Kidney (tissue), 14 donors: ENCODE results near the gene NEMF. TPM values are rescaled to one million over a fixed set of nuclear protein-coding genes. Genes with fewer than 3 reads are reported as not detected.
"Not testable (repeated sequence)": the region's sequence is repeated elsewhere in the genome, so short reads cannot be mapped to it uniquely, and the experiment has no call there.

Source experiments
- DNase-seq, 5 donors: peaks; one replicate each; pipeline ENCODE4 v3.0.0-alpha.2; 2013 to 2020
- FAIRE-seq: peaks from 2 replicates; lab custom pipeline; 2012; peaks lifted over from hg19 to GRCh38; lab: Jason Lieb, UNC
- H3K27ac ChIP-seq, 2 donors: one replicate each; pipeline ENCODE4 v1.7.0; 2013; ENCODE audit warnings: low read depth in 2 of 2, low read length in 2 of 2, inconsistent platforms in 1 of 2
- H3K27me3 ChIP-seq: one replicate; pipeline ENCODE4 v1.7.1; 2013; ENCODE audit warnings: low read length, inconsistent platforms; ENCODE audit not compliant: control insufficient read depth, insufficient read depth
- H3K36me3 ChIP-seq, 3 donors: one replicate each; pipeline versions ENCODE4 v1.7.0 to v1.7.1; 2013; ENCODE audit warnings: low read length in 3 of 3, control low read depth in 1 of 3, inconsistent platforms in 1 of 3; ENCODE audit not compliant: insufficient read depth in 3 of 3, control insufficient read depth in 2 of 3
- H3K4me1 ChIP-seq, 3 donors: one replicate each; pipeline versions ENCODE4 v1.7.0 to v1.7.1; 2013; ENCODE audit warnings: low read length in 3 of 3, inconsistent platforms in 1 of 3, low read depth in 1 of 3; ENCODE audit not compliant: control insufficient read depth in 2 of 3, insufficient read depth in 2 of 3
- H3K4me3 ChIP-seq, 3 donors: one replicate each; pipeline versions ENCODE4 v1.7.0 to v1.8.1; 2013; ENCODE audit warnings: low read length in 3 of 3, control low read depth in 1 of 3, inconsistent platforms in 1 of 3
- H3K9ac ChIP-seq, 3 donors: one replicate each; pipeline versions ENCODE4 v1.7.0 to v1.7.1; 2013; ENCODE audit warnings: low read length in 3 of 3, control low read depth in 1 of 3, inconsistent platforms in 1 of 3
- H3K9me3 ChIP-seq, 3 donors: one replicate each; pipeline versions ENCODE4 v1.7.0 to v1.7.1; 2013; ENCODE audit warnings: low read length in 3 of 3, control low read depth in 1 of 3, inconsistent platforms in 1 of 3; ENCODE audit not compliant: control insufficient read depth in 2 of 3, insufficient read depth in 1 of 3
- intact Hi-C: fragments of 100-400 bp; cut with DNase I; formaldehyde crosslinking; loops from one replicate; pipeline ENCODE4 v1.11.1; 2022
- polyA plus RNA-seq: library from polyadenylated mRNA; stranded (reverse); fragments of 350-450 nt; fragmentation: Illumina TruSeq; extraction: RNeasy Lipid Tissue Mini Kit (QIAGEN cat#74804); gene quantifications from one replicate; pipeline ENCODE4 v1.2.3, GENCODE V29; 2014; ENCODE audit warnings: low read depth, low replicate concordance; ENCODE audit not compliant: insufficient read depth
- total RNA-seq: library from RNA; stranded (reverse); fragmentation: NEBNext Ultra II Directional; extraction: Animal tissue kit (Norgen Biotek cat#: 25700); gene quantifications from one replicate; pipeline ENCODE4 v1.2.1, GENCODE V29; 2021
- TF ChIP-seq, protein P1 (sequence below): IDR thresholded peaks from 3 replicates; pipeline ENCODE4 v1.5.1; 2012; ENCODE audit warnings: mild to moderate bottlenecking, moderate library complexity, borderline replicate concordance; ENCODE audit not compliant: insufficient read depth; ENCODE audit errors: extremely low read depth
- donor health status: control.
- donor health status: control.
- donor health status: control.
- donor health status: control.
- donor health status: control.
- donor health status: DM: yes; HTN: yes; CAD: no.
- donor health status: Normal renal cell carcinoma (clear cell type).

Gene NEMF
- total and polyA plus RNA-seq, 2 donors from 2014 or later, result 26.1 to 79.9 TPM

DNA sequence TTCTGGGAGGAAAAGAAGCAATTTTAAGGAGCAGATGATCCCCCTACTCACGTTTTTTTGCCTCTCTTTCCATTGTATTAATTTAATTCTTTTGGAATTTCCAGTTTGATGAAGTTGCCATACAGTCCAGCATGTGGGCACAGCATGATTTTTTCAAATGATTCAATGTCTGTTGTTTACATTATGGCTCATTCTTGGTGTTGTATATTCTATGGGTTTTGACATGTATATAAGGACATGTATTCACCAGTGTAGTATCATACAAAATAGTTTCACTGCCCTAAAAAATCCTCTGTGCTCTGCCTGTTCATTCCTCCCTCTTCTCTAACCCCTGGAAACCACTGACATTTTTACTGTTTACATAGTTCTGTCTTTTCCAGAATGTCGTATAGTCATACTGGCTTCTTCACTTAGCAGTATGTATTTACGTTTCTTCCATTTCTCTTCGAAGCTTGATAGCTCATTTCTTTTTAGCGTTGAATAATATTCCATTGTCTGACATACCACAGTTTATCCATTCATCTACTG is 98.0 kb downstream of the NEMF start:
- Histone ChIP-seq H3K36me3 (no peaks in the 10 kb centered on the region), H3K27ac (no peak overlapping the region), H3K27me3 (no peaks in the 10 kb centered on the region), H3K4me1 (no peaks in the 10 kb centered on the region), H3K9ac (no peak overlapping the region), H3K4me3 (no peak overlapping the region), H3K9me3 (no peaks in the 10 kb centered on the region)
- intact Hi-C loops, result no loop called here
- no peak for FAIRE-seq
- TF ChIP-seq, protein P1, sequence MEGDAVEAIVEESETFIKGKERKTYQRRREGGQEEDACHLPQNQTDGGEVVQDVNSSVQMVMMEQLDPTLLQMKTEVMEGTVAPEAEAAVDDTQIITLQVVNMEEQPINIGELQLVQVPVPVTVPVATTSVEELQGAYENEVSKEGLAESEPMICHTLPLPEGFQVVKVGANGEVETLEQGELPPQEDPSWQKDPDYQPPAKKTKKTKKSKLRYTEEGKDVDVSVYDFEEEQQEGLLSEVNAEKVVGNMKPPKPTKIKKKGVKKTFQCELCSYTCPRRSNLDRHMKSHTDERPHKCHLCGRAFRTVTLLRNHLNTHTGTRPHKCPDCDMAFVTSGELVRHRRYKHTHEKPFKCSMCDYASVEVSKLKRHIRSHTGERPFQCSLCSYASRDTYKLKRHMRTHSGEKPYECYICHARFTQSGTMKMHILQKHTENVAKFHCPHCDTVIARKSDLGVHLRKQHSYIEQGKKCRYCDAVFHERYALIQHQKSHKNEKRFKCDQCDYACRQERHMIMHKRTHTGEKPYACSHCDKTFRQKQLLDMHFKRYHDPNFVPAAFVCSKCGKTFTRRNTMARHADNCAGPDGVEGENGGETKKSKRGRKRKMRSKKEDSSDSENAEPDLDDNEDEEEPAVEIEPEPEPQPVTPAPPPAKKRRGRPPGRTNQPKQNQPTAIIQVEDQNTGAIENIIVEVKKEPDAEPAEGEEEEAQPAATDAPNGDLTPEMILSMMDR, result no peak
- no peak for DNase-seq

DNA sequence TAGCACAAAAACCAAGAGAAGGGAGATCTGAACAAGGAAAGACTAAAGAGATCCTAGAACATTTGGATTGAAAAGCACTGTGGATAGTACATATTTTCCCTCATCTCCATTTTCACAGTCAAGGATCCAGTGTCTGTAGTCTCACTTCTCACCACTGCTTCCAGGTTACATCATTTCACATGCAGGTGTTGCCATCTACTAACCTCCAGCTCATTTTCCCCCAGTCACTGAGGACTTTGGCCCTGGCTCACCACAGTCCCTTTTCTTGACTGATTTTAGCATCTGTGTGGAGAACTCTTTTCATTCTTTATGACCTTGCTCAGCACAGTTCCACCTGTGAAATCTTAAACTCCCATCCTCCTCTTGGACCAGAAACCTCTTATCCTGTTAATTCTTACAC is 106.1 kb downstream of the NEMF start:
- H3K4me1 ChIP-seq, H3K36me3 ChIP-seq, H3K27me3 ChIP-seq, DNase-seq, H3K9me3 ChIP-seq, H3K9ac ChIP-seq, H3K4me3 ChIP-seq, intact Hi-C loops, FAIRE-seq, H3K27ac ChIP-seq: not testable (repeated sequence)

DNA sequence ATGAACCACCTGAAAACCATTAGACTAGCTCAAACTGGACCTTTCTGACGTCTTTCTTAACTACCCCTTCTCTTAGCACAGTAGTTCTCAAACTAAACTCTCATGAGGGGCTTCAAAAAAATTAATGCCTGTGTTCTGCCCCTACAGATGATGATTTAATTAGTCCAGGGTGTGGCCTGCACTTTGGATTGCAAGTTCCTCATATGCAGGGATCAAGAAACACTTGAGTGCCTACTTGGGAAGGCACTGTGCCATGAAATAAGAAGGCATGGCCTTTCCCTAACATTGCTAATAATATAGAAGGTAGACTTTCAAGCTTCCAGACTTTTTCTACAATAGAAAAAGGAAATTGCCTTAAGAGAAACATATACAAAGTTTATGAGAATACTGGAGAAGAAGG is 107.4 kb downstream of the NEMF start:
- DNase-seq, result no peak
- no peak overlapping the region for H3K27ac ChIP-seq

DNA sequence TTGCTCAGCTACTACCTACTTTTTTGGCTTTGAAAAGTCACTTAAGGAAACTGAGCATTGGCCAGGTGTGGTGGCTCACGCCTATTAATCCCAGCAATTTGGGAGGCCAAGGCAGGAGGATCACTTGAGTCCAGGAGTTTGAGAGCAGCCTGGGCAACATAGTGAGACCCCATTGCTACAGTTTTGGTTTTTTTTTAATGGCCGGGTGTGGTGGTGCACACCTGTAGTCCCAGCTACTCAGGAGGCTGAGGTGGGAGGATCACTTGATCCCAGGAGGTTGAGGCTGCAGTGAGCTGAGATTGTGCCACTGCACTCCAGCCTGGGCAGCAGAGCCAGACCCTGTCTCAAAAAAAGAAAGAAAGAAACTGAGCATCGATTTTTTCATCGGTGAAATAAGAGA is 116.9 kb downstream of the NEMF start:
- H3K4me3 ChIP-seq, H3K9ac ChIP-seq, H3K4me1 ChIP-seq, DNase-seq, FAIRE-seq, H3K9me3 ChIP-seq, H3K27ac ChIP-seq, H3K36me3 ChIP-seq, H3K27me3 ChIP-seq, intact Hi-C loops: not testable (repeated sequence)

More for the DNA sequence above, 107.4 kb downstream of the NEMF start:
- intact Hi-C loops, result no loop called here
- H3K4me3 ChIP-seq, result no peak overlapping the region
- no peak overlapping the region for H3K9ac ChIP-seq
- H3K36me3 ChIP-seq, result peaks cover 0 to 8% (median 5%) of the 10 kb centered on the region in 3 donors
- no peaks in the 10 kb centered on the region for H3K9me3 ChIP-seq
- no peaks in the 10 kb centered on the region for H3K27me3 ChIP-seq
- TF ChIP-seq, protein P1, result no peak
- H3K4me1 ChIP-seq, result no peaks in the 10 kb centered on the region
- FAIRE-seq, result no peak
